NT2/D1 (cell line): ENCODE data around the gene CAMK2A.

ENCODE experiments used
- DNase-seq: peaks from one replicate; pipeline ENCODE4 v3.0.0-alpha.2; 2011; ENCODE audit warnings: low read depth, low spot score
- H3K27me3 ChIP-seq: 2 replicates; pipeline ENCODE4 v1.6.0; 2011; ENCODE audit warnings: mild to moderate bottlenecking; ENCODE audit not compliant: insufficient read length, insufficient read depth
- H3K36me3 ChIP-seq: 2 replicates; pipeline ENCODE4 v1.6.1; 2011; ENCODE audit warnings: mild to moderate bottlenecking, low read length, mixed read lengths; ENCODE audit not compliant: insufficient read depth, insufficient read length
- H3K4me1 ChIP-seq: 2 replicates; pipeline ENCODE4 v1.5.1; 2011; ENCODE audit not compliant: insufficient read depth, insufficient read length
- H3K4me3 ChIP-seq: 2 replicates; pipeline ENCODE4 v1.5.1; 2011; ENCODE audit warnings: low read depth; ENCODE audit not compliant: insufficient read length
- H3K9ac ChIP-seq: 2 replicates; pipeline ENCODE4 v1.6.0; 2011; ENCODE audit warnings: low read depth; ENCODE audit not compliant: insufficient read length
- H3K9me3 ChIP-seq: 2 replicates; pipeline ENCODE4 v1.5.1; 2011; ENCODE audit warnings: mild to moderate bottlenecking, low read length; ENCODE audit not compliant: insufficient read depth
- SUZ12 ChIP-seq: IDR thresholded peaks from 2 replicates; pipeline ENCODE4 v1.6.1; 2011; ENCODE audit not compliant: insufficient read length, insufficient read depth; ENCODE audit errors: extremely low read depth
- YY1 ChIP-seq: IDR thresholded peaks from 2 replicates; pipeline ENCODE4 v1.6.1; 2011; ENCODE audit not compliant: insufficient read length, insufficient read depth
- ZNF274 ChIP-seq: IDR thresholded peaks from 2 replicates; pipeline ENCODE4 v1.6.1; 2011; ENCODE audit warnings: mild to moderate bottlenecking, low read depth, low read length

The CAMK2A gene

DNA sequence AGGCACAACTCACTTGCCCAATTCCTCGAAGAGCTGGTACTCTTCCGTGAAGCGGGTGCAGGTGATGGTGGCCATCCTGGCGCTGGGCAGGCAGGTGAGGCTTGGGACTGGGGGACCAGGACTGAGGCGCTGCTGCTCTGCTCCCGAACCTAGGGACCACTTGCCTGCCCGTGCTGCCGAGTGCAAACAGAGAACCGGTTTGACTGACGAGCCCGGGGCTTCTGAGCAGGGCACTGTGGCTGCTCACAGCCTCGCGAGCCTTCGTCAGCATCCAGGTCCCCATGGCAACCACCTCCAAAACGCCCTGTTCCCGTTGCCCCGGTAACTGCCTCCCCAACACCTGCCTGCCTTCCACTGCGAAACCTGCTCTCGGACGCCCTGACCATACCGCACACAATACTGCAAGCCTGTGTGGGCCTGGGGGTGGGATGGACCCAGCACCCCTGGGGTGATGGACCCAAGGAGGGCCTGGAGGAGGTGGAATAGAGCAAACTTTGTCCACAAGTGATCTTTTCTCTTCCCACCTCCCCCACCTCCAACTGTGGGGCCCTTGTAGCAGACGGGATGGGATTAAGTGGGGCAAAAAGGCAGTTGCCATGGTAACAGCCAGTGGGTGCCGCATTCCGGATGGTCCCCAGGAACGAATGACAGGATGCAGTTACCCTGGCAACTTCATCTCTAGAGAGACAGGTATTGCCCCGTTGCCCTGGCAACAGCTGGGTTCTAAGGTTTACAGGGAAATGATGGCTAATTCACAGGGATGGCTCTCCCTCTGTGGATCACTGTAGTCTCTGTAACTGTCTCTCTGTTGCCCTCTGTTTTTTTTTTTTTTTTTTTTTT, at the start of gene CAMK2A:
Gene CAMK2A (minus strand): TSS at position 223 of the 840 bp plus-strand sequence. CDS start 148 bp downstream, at position 75.
- Histone ChIP-seq H3K36me3 (no peaks in the 10 kb centered on the region), H3K4me3 (no peak within 1 kb of the TSS), H3K4me1 (peaks cover 8% of the 10 kb centered on the region), H3K9ac (no peak within 1 kb of the TSS), H3K9me3 (no peaks in the 10 kb centered on the region), H3K27me3 (no peaks in the 10 kb centered on the region)
- DNase-seq, result no peak
- TF ChIP-seq YY1, result no peak
- no peak for TF ChIP-seq ZNF274
- no peak for TF ChIP-seq SUZ12

GRCh38 chr5:150339165-150339564, 49.6 kb upstream of the CAMK2A start:
- Histone ChIP-seq H3K9ac (no peak overlapping the region), H3K27me3 (no peaks in the 10 kb centered on the region), H3K4me1 (peaks cover 2% of the 10 kb centered on the region), H3K9me3 (no peaks in the 10 kb centered on the region), H3K36me3 (no peaks in the 10 kb centered on the region), H3K4me3 (no peak overlapping the region)
- TF ChIP-seq ZNF274, result no peak
- TF ChIP-seq SUZ12, result no peak
- TF ChIP-seq YY1, result no peak
- no peak for DNase-seq

- Histone ChIP-seq H3K4me1 (peaks cover 2% of the 10 kb centered on the region), H3K27me3 (no peaks in the 10 kb centered on the region), H3K4me3 (no peak overlapping the region), H3K9ac (no peak overlapping the region), H3K9me3 (no peaks in the 10 kb centered on the region), H3K36me3 (no peaks in the 10 kb centered on the region)
- TF ChIP-seq YY1 (no peak), ZNF274 (no peak), SUZ12 (no peak)
- no peak for DNase-seq
Observed at GRCh38 chr5:150338546-150338945, 49.0 kb upstream of the CAMK2A start.

GRCh38 chr5:150335778-150336177, 46.2 kb upstream of the CAMK2A start:
- H3K4me3 ChIP-seq, result no peak overlapping the region

GRCh38 chr5:150333400-150333799, 43.8 kb upstream of the CAMK2A start:
- DNase-seq, result no peak
- H3K4me3 ChIP-seq, result no peak overlapping the region
- H3K36me3 ChIP-seq, result no peaks in the 10 kb centered on the region
- H3K4me1 ChIP-seq, result no peaks in the 10 kb centered on the region
- no peaks in the 10 kb centered on the region; the same call in 1 of the 2 replicates for H3K9me3 ChIP-seq
- no peak for TF ChIP-seq SUZ12
- H3K27me3 ChIP-seq, result no peaks in the 10 kb centered on the region
- no peak overlapping the region for H3K9ac ChIP-seq

More at GRCh38 chr5:150335778-150336177, 46.2 kb upstream of the CAMK2A start:
- Histone ChIP-seq H3K9me3 (no peaks in the 10 kb centered on the region; the same call in 1 of the 2 replicates), H3K9ac (no peak overlapping the region), H3K4me1 (peaks cover 2% of the 10 kb centered on the region), H3K36me3 (no peaks in the 10 kb centered on the region), H3K27me3 (no peaks in the 10 kb centered on the region)
- TF ChIP-seq SUZ12, result no peak
- TF ChIP-seq ZNF274, result no peak
- no peak for TF ChIP-seq YY1
- no peak for DNase-seq

DNA sequence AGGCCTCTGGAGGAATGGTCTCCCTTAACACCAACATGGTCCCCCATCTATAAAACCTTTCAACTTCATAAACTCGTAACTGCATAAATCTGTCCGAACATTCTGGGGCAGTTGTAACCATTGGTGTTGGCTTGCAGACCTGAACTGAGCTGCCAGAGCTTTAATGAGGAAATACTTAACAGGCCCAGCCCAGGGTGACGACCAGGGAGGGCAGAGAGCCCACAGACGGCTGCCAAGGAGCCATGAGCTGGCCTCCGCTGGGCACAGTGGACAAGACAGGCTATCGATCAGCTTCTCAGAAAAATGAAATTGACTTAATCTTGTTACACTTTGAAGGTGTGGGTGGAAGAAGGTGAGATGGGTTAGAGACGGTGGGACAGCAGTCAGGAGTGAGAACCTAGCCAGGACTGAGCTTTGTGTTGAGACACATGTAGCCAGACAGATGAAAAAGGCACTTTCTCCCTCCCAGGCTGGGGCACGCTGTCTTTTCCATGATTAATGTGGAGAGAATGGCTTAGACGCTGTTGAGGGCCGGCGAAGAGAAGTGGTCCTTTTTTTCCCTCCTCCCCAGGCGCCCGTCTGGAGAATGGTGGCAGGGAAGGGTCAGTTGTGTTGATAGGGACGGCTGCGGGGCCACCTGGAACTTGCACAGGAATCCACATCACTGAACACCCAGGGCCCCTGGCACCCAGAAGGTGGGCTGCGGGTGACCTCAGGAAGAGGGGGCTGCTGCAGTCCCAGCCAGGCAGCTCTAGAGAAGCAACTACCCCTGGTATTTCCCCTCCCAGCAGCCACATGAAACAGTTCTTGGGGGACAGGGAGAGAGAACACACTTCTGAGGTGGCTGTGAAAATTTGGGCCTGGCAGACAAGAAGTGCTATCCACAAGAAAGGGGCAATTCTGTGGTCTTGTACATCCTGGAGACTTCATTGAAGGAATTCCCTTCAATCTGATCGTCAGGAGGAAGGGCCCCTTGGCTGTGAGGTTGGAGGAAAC, 40.6 kb upstream of the CAMK2A start:
- Histone ChIP-seq H3K4me1 (peaks cover 8% of the 10 kb centered on the region), H3K27me3 (no peaks in the 10 kb centered on the region), H3K36me3 (no peaks in the 10 kb centered on the region), H3K9me3 (no peaks in the 10 kb centered on the region; the same call in 1 of the 2 replicates), H3K4me3 (no peak overlapping the region), H3K9ac (no peak overlapping the region)
- TF ChIP-seq YY1 (no peak), ZNF274 (no peak), SUZ12 (no peak)
- no peak for DNase-seq
